GM23338 (cell line): ENCODE data around the gene TAF13. TPM values are rescaled to one million over a fixed set of nuclear protein-coding genes. Genes with fewer than 3 reads are reported as not detected.
"Not testable (repeated sequence)": the region's sequence is repeated elsewhere in the genome, so short reads cannot be mapped to it uniquely, and the experiment has no call there.

Experiments
- ATAC-seq: fragments of 200-7000 bp; cut with Tn5 transposase; 3 replicates; pipeline ENCODE4 v1.9.1; 2020
- DNase-seq: peaks from one replicate; pipeline ENCODE4 v3.0.0-alpha.2; 2015; ENCODE audit warnings: low spot score
- H2AFZ ChIP-seq: fragments of 200-600 bp; sonication (generic); 2 replicates; pipeline ENCODE4 v1.8.0; 2016; ENCODE audit warnings: antibody characterized with exemption, mild to moderate bottlenecking, moderate library complexity
- H3F3A ChIP-seq: fragments of 200-600 bp; sonication (generic); replicated peaks from 2 replicates; pipeline ENCODE4 v1.8.0; 2017; ENCODE audit warnings: antibody characterized with exemption, mixed run types, low read depth
- H3K27ac ChIP-seq: fragments of 200-600 bp; sonication (generic); 2 replicates; pipeline ENCODE4 v1.6.1; 2016; ENCODE audit warnings: low read depth
- H3K27me3 ChIP-seq: fragments of 200-600 bp; sonication (generic); 2 replicates; pipeline ENCODE4 v1.8.0; 2016; ENCODE audit warnings: mild to moderate bottlenecking, mixed run types, moderate library complexity; ENCODE audit not compliant: insufficient read depth
- H3K36me3 ChIP-seq: fragments of 200-600 bp; sonication (generic); 2 replicates; pipeline ENCODE4 v1.8.0; 2016; ENCODE audit warnings: mild to moderate bottlenecking; ENCODE audit not compliant: insufficient read depth
- H3K4me1 ChIP-seq: fragments of 200-600 bp; sonication (generic); 2 replicates; pipeline ENCODE4 v1.8.0; 2016; ENCODE audit warnings: mild to moderate bottlenecking, moderate library complexity; ENCODE audit not compliant: insufficient read depth
- H3K4me2 ChIP-seq: fragments of 200-600 bp; sonication (generic); 2 replicates; pipeline ENCODE4 v1.7.1; 2017; ENCODE audit warnings: mixed run types
- H3K4me3 ChIP-seq: fragments of 200-600 bp; sonication (generic); 2 replicates; pipeline ENCODE4 v1.6.1; 2016; ENCODE audit warnings: mixed run types
- H3K79me2 ChIP-seq: fragments of 200-600 bp; sonication (generic); replicated peaks from 2 replicates; pipeline ENCODE4 v1.8.0; 2017; ENCODE audit warnings: mild to moderate bottlenecking; ENCODE audit not compliant: insufficient read depth
- H3K9me2 ChIP-seq: fragments of 200-600 bp; sonication (generic); 2 replicates; pipeline ENCODE4 v1.8.0; 2017; ENCODE audit not compliant: insufficient read depth
- H4K20me1 ChIP-seq: fragments of 200-600 bp; sonication (generic); replicated peaks from 2 replicates; pipeline ENCODE4 v1.8.0; 2017; ENCODE audit warnings: mild to moderate bottlenecking; ENCODE audit not compliant: insufficient read depth
- H3K27ac Mint-ChIP-seq: 2 replicates; pipeline ENCODE4 v1.8.0; 2020; ENCODE audit warnings: inconsistent platforms, mild to moderate bottlenecking, moderate library complexity, mixed read lengths
- H3K27me3 Mint-ChIP-seq: 3 replicates; pipeline ENCODE4 v1.8.0; 2022; ENCODE audit warnings: low read depth, mild to moderate bottlenecking, moderate library complexity, mixed read lengths, inconsistent platforms; ENCODE audit not compliant: insufficient read depth, poor library complexity
- H3K36me3 Mint-ChIP-seq: 3 replicates; pipeline ENCODE4 v1.8.0; 2021; ENCODE audit warnings: low read depth, mild to moderate bottlenecking, inconsistent platforms, moderate library complexity, mixed read lengths
- H3K4me1 Mint-ChIP-seq: 3 replicates; pipeline ENCODE4 v1.8.0; 2020; ENCODE audit warnings: mild to moderate bottlenecking, inconsistent platforms, mixed read lengths
- H3K4me3 Mint-ChIP-seq: 3 replicates; pipeline ENCODE4 v1.8.0; 2021; ENCODE audit warnings: moderate library complexity, mild to moderate bottlenecking, inconsistent platforms, mixed read lengths
- H3K9me3 Mint-ChIP-seq: 3 replicates; pipeline ENCODE4 v1.8.0; 2020; ENCODE audit warnings: moderate library complexity, mild to moderate bottlenecking, inconsistent platforms, mixed read lengths
- CREB1 ChIP-seq: fragments of 250-450 bp; sonication (Bioruptor Pico); IDR thresholded peaks from 2 replicates; pipeline ENCODE4 v1.5.0; 2020; ENCODE audit warnings: low read depth, mild to moderate bottlenecking, moderate library complexity
- EZH2 ChIP-seq: fragments of 200-600 bp; sonication (generic); IDR thresholded peaks from one replicate; pipeline ENCODE4 v1.8.0; 2017; ENCODE audit warnings: antibody characterized with exemption, mild to moderate bottlenecking, low read depth; ENCODE audit not compliant: unreplicated experiment
- POLR2AphosphoS5 ChIP-seq: IDR thresholded peaks from 2 replicates; pipeline ENCODE4 v1.6.1; 2016; ENCODE audit warnings: antibody characterized with exemption, low read depth
- REST ChIP-seq: IDR thresholded peaks from one replicate; pipeline ENCODE4 v1.6.1; 2018; ENCODE audit warnings: antibody characterized with exemption; ENCODE audit not compliant: unreplicated experiment
- ZNF114 ChIP-seq: fragments of 250-450 bp; sonication (Bioruptor Pico); IDR thresholded peaks from 2 replicates; pipeline ENCODE4 v1.5.0; 2020; ENCODE audit warnings: mild to moderate bottlenecking, moderate library complexity
- ZNF462 ChIP-seq: fragments of 250-450 bp; sonication (Bioruptor Pico); IDR thresholded peaks from 2 replicates; pipeline ENCODE4 v1.5.0; 2020; ENCODE audit warnings: mild to moderate bottlenecking, moderate library complexity
- polyA plus RNA-seq: library from polyadenylated mRNA; unstranded; fragments of >200 nt; fragmentation: Nextera tagmentation; extraction: Ambion mirVana; gene quantifications from 2 replicates; pipeline ENCODE4 v1.2.1, GENCODE V29; 2016
- total RNA-seq: library from RNA; depleted of rRNA; stranded (reverse); fragments of >200 nt; shearing (Covaris generic); gene quantifications from 2 replicates; pipeline ENCODE4 v1.2.3, GENCODE V29; 2014
- TF ChIP-seq, protein P1 (sequence below): IDR thresholded peaks from 2 replicates; pipeline ENCODE4 v1.6.1; 2016; ENCODE audit warnings: antibody characterized with exemption

Gene TAF13
- total and polyA plus RNA-seq, 2 experiments from 2014 or later = 43.7 to 55.8 TPM

DNA sequence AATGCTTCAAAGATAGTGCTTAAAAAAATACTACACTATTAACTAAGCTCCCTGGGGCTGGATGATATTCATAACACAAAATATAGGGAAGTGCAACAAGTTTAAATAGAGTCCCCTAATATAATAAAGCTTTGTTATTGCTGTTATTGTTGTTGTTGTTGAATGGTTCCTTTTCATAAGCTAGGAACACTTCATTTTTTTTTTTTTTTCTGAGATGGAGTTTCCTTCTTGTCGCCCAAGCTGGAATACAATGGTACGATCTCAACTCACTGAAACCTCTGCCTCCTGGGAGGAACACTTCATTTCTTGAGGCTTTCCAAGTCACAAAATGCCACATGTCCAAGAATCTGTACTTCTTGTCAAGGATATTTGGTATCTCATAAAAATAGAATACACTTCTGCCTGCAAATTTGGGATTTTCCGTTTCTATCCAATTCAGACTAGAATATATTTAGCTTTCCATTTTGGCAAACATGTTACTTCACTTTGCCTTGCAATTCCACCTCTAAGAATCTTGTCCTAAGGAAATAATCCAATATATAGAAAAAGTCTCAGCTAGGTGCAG is 55.0 kb downstream of the TAF13 start (continued):
- TF ChIP-seq ZNF462 (CRISPR knock-in tag) (no peak), CREB1 (CRISPR knock-in tag) (no peak), REST (no peak), ZNF114 (CRISPR knock-in tag) (no peak), POLR2AphosphoS5 (no peak), EZH2 (no peak)
- TF ChIP-seq, protein P1, sequence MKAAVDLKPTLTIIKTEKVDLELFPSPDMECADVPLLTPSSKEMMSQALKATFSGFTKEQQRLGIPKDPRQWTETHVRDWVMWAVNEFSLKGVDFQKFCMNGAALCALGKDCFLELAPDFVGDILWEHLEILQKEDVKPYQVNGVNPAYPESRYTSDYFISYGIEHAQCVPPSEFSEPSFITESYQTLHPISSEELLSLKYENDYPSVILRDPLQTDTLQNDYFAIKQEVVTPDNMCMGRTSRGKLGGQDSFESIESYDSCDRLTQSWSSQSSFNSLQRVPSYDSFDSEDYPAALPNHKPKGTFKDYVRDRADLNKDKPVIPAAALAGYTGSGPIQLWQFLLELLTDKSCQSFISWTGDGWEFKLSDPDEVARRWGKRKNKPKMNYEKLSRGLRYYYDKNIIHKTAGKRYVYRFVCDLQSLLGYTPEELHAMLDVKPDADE = no peak

DNA sequence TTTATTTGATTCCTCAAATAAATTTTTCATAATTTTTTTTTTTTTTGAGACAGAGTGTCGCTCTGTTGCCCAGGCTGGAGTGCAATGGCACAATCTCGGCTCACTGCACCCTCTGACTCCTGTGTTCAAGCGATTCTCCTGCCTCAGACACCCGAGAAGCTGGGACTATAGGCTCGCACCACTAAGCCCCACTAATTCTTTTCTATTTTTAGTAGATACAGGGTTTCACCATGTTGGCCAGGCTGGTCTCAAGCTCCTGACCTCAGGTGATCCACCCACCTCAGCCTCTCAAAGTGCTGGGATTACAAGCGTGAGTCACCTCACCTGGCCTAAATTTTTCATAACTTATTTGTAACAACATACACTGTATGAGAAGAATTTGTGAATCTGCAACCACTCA is 58.1 kb downstream of the TAF13 start:
- not testable (repeated sequence) for H3K4me1 Mint-ChIP-seq, H3K27me3 Mint-ChIP-seq, H3F3A ChIP-seq, ATAC-seq, H3K4me2 ChIP-seq, H3K36me3 ChIP-seq, H2AFZ ChIP-seq, H4K20me1 ChIP-seq, H3K4me3 Mint-ChIP-seq, H3K4me1 ChIP-seq, DNase-seq, H3K36me3 Mint-ChIP-seq, H3K79me2 ChIP-seq, H3K9me2 ChIP-seq, H3K9me3 Mint-ChIP-seq, H3K27ac ChIP-seq, H3K27me3 ChIP-seq, H3K27ac Mint-ChIP-seq, H3K4me3 ChIP-seq
